ENCODE results near the gene HOXB4.
A peak's percentile ranks its signal among the peaks of the same experiment; 100 is the strongest.

HOXB4 gene

GRCh38 chr17:48601539-48602425 lies 23.6 kb upstream of the HOXB4 start:
- DNase-seq (ENCODE audit: low read depth in 3 of 3) = no peak

GRCh38 chr17:48601207-48601538 lies 23.0 kb upstream of the HOXB4 start:
- DNase-seq (ENCODE audit: low read depth in 3 of 3) = no peak

DNA sequence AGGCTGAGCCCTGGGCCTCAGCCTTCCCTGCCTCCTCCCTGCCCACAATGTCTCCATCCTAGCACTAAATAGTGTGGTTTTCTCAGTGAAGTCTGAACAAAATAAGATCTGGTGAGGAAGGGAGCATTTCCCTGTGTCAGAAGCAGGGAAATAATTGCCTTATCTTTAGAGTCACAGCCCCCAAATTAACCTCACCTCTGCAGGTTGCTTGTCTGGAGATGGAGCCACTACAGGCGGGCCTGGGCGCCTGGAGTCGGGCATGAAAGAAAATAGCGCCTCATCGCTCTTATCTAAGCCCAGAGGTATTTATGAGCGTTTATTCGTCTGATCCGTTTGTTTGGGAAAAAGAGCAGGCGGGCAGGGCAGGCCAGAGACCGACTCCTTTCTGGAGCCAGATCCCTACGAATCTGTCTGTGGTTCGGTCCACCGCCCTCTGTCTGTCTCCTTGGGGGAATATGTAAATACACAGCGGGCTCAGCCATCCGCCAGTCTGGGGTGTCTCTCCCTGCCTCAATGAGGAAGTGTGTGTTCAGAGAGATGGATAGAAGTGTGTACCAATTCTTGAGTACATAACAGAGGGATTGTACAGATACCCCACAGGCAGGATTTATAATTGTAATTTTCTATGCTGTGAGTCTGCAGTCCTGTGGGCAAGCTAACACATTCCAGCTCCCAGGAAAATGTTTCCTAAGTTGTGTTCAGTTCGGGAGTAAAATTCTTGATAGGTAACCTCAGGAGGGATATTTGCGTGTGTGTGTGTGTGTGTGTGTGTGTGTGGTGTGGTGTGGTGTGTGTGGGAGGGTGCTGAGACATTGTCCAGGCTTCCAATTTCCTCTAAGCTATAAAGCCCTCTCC lies 22.3 kb upstream of the HOXB4 start:
- DNase-seq (ENCODE audit: low read depth in 3 of 3) = no peak

GRCh38 chr17:48599354-48599753 lies 21.2 kb upstream of the HOXB4 start:
- no peak for DNase-seq (ENCODE audit: low read depth in 3 of 3)

DNA sequence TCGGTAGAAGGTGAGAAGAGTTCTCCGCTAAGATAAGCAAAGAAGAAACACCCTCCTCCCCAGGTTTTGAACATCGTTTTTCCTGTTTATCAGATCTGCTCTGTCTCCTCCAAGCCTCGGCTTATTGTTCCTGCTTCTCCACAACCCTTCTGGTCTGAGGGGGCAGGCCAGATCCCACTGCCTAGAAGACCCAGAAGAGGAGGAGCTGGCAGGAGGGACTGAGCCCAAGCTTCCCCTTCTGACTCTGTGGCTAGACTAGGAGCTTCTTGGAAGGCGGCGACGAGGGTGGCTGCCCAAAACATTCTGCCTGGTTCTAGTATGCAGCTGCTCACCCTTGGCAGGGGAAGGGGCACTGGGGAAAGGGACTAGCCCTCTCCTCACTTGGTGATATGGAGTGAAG lies 20.6 kb upstream of the HOXB4 start:
- no peak for DNase-seq (ENCODE audit: low read depth in 3 of 3)

DNA sequence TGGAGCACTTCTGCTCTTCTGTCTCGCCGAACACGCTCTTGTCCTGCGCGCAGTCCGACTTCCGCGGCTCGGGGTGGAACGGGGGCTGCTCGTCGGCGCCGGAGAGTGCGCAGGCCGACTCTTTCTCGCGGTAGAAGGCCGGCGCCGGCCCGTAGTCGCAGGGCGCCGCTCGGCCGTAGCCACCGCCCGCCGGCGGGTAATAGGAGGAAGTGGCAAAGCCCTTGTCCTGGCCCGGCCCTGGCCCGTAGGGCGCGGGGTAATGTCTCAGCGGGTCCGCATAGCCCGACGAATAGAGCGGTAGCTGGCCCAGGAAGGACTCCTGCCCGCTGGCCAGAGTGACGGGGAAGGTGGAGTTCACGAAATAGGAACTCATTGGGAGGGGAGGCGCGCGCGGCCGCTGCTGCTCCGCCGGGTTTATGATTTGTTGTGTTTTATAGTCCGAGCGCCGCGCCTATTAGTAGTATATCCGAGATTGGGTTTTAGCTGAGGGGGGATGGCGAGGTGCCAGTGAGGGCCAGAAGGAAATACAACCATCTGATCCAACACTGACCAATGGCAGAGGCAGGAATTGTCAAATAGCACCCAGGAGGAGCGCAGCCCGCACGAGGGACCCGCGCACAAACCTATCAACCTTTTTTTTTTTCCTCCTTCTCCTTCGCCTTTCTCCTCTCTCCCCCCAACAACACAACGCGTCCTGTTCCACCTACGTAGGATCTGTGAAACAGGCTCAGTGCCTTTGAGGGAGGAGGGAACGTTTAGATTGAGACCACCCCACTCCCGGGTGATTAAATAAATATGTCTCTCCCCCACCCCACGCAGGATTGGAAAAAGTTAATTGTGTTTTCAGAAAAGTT lies 19.9 kb upstream of the HOXB4 start:
- no peak for DNase-seq (ENCODE audit: low read depth in 3 of 3)

GRCh38 chr17:48597528-48597777 lies 19.3 kb upstream of the HOXB4 start:
- no peak for DNase-seq (ENCODE audit: low read depth in 3 of 3)

DNA sequence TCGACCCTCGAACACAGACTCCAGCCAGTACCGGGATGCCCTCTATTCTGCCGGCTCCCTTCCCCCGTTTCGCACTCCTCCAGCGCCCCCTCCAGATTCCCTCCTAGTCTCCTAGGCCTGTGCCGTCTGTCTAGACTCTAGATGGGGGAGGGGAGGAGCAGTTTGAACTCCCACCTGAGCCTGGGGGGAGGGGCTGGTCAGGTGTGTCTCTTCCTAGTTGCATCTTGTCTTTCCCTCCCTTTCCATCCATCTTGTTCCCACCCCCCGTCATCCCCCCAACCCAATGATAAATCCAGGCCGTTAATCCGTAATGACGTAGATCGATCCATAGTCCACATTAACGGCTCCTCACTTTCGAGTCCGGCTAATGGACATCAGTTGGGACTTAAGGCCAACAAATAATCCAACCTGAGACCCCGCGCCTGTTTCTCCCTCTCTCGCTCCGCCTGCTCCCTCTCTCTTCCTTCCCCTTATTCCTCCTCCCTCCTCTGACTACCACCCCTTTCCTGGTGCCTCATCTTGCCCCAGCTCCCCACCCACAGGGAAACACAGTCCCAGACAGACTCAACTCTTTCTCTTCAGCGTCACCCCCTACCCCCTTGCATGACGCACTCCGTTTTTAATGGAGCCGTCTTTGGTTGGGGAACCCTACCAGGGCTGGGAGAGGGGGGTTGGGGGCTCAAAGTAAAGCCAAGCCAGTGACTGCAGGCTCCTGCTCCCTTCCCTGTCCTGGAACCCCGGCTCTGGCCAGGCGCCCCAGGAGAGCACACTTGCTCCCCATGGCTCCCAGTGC lies 18.8 kb upstream of the HOXB4 start:
- DNase-seq (ENCODE audit: low read depth in 3 of 3) = no peak

DNA sequence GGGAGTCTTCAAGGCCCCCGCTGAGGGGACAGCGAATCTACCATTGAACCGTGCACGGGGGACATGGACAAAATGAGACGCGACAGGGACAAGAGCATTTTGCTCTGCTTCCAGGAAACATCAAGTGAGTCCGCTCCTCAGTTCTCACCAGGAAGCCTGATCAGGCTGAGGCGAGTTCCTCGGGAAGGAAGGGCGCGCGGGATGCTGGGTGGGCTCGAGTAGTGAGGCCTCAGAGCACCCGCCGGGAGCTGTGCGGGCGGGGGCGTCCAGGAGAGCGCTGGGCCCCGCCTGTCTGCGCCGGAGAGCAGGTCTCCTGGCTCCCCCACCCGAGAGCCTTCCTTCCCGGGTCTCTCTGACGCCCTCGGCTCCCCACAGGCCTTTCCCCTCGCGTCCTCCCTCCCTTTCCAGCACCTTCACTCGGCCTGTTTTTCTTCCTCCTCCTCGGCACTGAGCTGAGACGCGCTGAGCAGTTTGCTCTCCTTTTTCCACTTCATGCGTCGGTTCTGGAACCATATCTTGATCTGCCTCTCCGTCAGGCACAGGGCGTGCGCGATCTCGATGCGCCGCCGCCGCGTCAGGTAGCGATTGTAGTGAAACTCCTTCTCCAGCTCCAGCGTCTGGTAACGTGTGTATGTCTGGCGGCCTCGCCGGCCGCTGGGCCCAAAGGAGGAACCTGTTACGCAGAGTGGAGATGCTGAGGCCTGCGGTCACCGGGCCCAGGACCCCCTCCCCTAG lies 18.0 kb upstream of the HOXB4 start:
- no peak for DNase-seq (ENCODE audit: low read depth in 3 of 3)

DNA sequence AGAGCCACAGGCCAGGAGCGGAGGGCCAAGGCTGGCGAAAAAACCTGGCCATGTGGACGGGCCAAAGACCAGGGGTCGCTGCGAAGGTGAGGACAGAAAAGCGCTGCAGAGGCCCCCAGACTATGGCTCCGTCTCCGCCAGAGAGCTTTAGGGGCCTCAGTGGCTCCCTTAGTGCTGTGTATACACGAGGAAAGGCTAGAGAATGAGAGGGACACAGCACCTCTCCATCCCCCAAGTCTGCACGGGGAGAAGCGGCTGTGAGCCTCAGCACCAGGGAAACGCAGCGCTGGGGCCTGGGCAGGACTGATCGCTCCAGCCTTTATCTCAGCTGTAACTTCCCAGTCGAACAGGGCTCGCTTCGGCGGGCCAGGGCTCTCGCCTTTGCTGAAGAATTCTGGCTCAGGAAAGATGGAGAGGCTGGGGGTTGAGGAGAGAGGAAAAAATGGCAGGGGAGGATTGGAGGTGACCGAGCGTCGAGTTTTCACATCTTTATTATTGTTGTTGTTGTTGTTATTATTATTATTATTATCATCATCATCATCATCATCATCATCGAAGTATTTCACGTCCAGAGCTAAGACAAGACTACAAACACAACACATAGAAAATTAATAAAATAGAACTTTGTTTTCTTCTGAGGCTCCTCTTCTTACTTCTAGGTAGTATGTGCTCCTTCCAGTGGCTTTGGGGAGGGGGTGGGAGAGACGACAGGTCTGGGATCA lies 17.3 kb upstream of the HOXB4 start:
- no peak for DNase-seq (ENCODE audit: low read depth in 3 of 3)

DNA sequence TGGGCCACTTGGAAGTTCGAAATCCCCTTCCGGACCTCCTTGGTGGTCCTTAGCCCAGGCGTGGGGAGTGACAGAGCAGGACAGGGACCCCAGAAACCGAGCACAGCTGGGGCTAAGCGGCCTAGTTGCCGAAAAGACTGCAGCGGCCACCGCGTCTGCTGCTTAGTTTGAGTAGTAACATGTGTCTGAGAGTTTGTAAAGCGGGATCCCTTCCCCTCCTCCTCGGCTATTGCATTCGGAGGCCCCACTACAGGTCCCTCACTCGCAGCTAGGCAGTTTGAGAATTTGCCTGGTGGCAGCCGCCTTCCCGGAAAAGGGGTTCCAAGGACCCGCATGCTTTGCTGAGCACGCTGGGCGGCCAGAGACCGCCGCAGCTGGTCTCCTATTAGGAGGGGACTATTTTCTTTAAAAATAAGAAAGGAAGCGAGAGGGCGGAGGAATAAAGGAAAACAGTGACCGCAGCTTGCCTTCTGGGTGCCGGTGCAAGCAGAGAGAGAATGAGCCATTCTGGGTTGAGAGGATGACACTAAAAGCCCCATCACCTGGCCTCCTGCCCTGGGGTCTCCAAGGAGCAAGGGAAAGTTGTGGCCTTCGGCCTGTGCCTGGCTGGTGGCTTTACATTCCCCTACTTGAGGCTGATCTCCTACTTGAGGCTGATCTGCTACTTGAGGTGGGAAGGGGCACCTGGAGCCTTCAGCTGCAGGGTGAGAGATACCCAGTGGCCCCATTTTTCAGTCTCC lies 16.6 kb upstream of the HOXB4 start:
- DNase-seq (ENCODE audit: low read depth in 3 of 3) = no peak

GRCh38 chr17:48593840-48594537 lies 15.8 kb upstream of the HOXB4 start:
- peak; percentile 67 to 73 (median 71) for DNase-seq (ENCODE audit: low read depth in 3 of 3)

DNA sequence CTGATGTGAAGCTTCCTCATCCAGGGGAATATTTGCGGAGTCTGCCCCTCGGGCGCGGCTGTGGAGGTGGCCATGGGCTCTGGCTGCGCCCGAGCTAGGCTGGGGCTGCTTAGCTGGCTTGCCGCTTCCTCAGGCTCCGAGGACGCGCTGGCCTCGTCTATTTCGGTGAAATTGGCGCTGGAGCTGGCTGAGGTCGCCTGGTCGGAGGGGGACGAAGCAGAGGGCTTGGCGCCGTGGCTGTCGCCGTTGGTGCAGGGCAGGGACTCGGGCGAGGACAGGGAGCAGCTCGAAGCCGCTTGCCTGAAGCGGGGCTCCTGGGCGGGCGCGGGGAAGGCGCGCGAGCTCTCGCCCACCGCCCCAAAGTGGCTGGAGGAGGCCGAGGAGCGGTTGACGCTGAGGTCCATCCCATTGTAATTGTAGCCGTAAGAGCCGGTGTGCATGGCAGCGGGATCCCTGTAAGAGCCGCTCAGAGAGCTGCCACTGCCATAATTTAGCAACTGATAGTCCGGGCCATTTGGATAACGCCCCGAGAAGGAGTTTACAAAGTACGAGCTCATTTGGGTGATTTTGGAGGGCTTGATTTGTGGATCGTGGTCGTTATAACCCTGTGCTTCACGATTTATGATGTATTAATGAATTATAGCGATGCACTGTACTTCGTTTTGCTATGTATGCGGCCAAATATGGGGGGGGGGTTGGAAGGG lies 15.1 kb upstream of the HOXB4 start, which contains the start of gene HOXB5:
Gene HOXB5, minus strand, starts transcription at position 654 of the 704 bp plus-strand sequence. Its CDS starts 97 bp downstream, at position 557.
- no peak for DNase-seq (ENCODE audit: low read depth in 3 of 3)

- no peak for DNase-seq (ENCODE audit: low read depth in 3 of 3)
These were observed 14.4 kb upstream of the HOXB4 start for GRCh38 chr17:48592577-48592976.

DNA sequence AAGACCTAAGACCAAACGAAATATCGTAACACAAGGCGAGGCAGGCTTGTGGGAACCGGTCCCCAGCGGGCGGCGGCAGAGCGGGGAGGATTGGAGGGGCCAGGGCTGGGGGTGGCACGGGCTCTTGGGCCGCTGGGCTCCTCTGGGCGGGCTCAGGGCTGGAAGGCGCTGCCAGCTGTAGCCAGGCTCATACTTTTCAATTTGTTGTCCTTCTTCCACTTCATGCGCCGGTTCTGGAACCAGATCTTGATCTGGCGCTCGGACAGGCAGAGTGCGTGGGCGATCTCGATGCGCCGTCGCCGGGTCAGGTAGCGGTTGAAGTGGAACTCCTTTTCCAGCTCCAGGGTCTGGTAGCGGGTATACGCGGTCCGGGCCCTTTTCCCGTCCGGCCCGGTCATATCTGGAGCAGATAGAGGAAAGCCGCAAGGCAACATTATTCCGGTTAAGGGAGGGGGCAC lies 13.9 kb upstream of the HOXB4 start:
- DNase-seq (ENCODE audit: low read depth in 3 of 3) = no peak

GRCh38 chr17:48591255-48592056 lies 13.3 kb upstream of the HOXB4 start:
- DNase-seq (ENCODE audit: low read depth in 3 of 3) = no peak

DNA sequence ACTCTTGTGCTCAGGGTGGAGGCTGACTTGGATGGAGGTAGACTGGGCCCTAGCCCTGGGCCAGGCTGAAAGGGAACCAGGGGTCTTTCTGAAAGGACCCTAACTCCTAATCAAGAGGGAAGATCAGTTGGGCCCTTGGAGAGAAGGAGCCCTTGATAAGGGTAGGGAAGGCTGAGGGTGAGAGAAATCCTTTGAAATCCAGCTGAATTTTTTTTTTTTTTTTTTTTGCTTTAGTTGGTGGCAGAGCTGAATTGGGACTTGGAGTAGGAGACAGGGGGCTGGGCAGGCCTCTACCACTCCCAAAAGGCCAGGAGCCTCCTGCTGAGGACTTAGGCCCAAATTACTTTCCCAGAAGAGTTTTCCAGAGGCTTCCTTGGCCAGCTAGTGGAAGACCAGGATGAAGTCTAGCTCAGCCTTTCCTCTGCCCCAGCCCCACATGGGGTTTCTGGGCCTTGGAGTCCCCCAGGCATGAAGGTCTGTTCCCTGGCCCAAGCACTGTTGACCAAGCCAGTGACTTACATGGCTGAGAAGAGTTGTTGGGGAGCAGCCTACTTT lies 12.5 kb upstream of the HOXB4 start:
- DNase-seq (ENCODE audit: low read depth in 3 of 3) = no peak

All from stimulated activated CD4-positive, alpha-beta T cell treated with anti-CD3 and anti-CD28 coated beads, TNF-alpha, amount 100 ng/mL, for 4 hours (primary cell).